Measurements from ENCODE around the gene TRIP10. TPM values are rescaled to one million over a fixed set of nuclear protein-coding genes. Genes with fewer than 3 reads are reported as not detected.

TRIP10 gene
- total RNA-seq, 1 experiment from 2014 or later, result 96.6 TPM

GRCh38 chr19:6777434-6777833, 38.0 kb downstream of the TRIP10 start:
- ChIA-PET CTCF (no interaction called here), POLR2A (ENCODE audit: unreplicated experiment) (no interaction called here)
- Histone ChIP-seq H3K27ac (ENCODE audit: low read length) (no peak overlapping the region), H3F3A (ENCODE audit: low read length, unreplicated experiment) (no peaks in the 10 kb centered on the region), H3K4me3 (ENCODE audit: low read length) (no peak overlapping the region), H3K9me2 (replicated peaks; ENCODE audit: low read length) (no peaks in the 10 kb centered on the region), H3K79me2 (ENCODE audit: low read length) (no peaks in the 10 kb centered on the region), H3K4me2 (ENCODE audit: low read length) (no peak overlapping the region), H2AFZ (ENCODE audit: low read length) (no peak overlapping the region), H4K20me1 (ENCODE audit: low read length) (no peaks in the 10 kb centered on the region), H3K36me3 (ENCODE audit: low read depth, low read length) (no peaks in the 10 kb centered on the region), H3K9ac (ENCODE audit: low read length) (no peak overlapping the region), H3K27me3 (ENCODE audit: low read length) (no peaks in the 10 kb centered on the region), H3K4me1 (ENCODE audit: insufficient read depth, low read length) (no peaks in the 10 kb centered on the region), H3K9me3 (ENCODE audit: low read length) (no peaks in the 10 kb centered on the region)
- intact Hi-C loops (cut with micrococcal nuclease), result no loop called here
- no peak for DNase-seq
- no peak for ATAC-seq
- no TSS peak for BruUV-seq (replicated peaks)
- TF ChIP-seq EZH2 (IDR thresholded peaks at IDR 0.05; ENCODE audit: low read length, unreplicated experiment) (no peak), EZH2phosphoT487 (IDR thresholded peaks at IDR 0.05; ENCODE audit: borderline replicate concordance, low read length) (no peak), CTCF (conservative IDR thresholded peaks at IDR 0.05; ENCODE audit: low read depth, low read length) (no peak)

GRCh38 chr19:6778386-6778785, 38.9 kb downstream of the TRIP10 start:
- no peak overlapping the region for H3K4me3 ChIP-seq (ENCODE audit: low read length)
- intact Hi-C loops (cut with micrococcal nuclease), result no loop called here
- no peaks in the 10 kb centered on the region for H4K20me1 ChIP-seq (ENCODE audit: low read length)
- ChIA-PET CTCF (no interaction called here), POLR2A (ENCODE audit: unreplicated experiment) (no interaction called here)
- BruUV-seq (replicated peaks), result no TSS peak
- no peaks in the 10 kb centered on the region for H3K36me3 ChIP-seq (ENCODE audit: low read depth, low read length)
- no peak for ATAC-seq
- no peaks in the 10 kb centered on the region for H3F3A ChIP-seq (ENCODE audit: low read length, unreplicated experiment)
- TF ChIP-seq CTCF (conservative IDR thresholded peaks at IDR 0.05; ENCODE audit: low read depth, low read length) (no peak), EZH2phosphoT487 (IDR thresholded peaks at IDR 0.05; ENCODE audit: borderline replicate concordance, low read length) (no peak), EZH2 (IDR thresholded peaks at IDR 0.05; ENCODE audit: low read length, unreplicated experiment) (no peak)
- DNase-seq, result no peak
- no peaks in the 10 kb centered on the region for H3K4me1 ChIP-seq (ENCODE audit: insufficient read depth, low read length)
- H2AFZ ChIP-seq (ENCODE audit: low read length), result no peak overlapping the region
- H3K9me3 ChIP-seq (ENCODE audit: low read length), result no peaks in the 10 kb centered on the region
- H3K9ac ChIP-seq (ENCODE audit: low read length), result no peak overlapping the region
- no peak overlapping the region for H3K4me2 ChIP-seq (ENCODE audit: low read length)
- no peaks in the 10 kb centered on the region for H3K9me2 ChIP-seq (replicated peaks; ENCODE audit: low read length)
- H3K79me2 ChIP-seq (ENCODE audit: low read length), result no peaks in the 10 kb centered on the region
- no peak overlapping the region for H3K27ac ChIP-seq (ENCODE audit: low read length)
- H3K27me3 ChIP-seq (ENCODE audit: low read length), result no peaks in the 10 kb centered on the region

- POLR2A ChIA-PET (ENCODE audit: unreplicated experiment), result no interaction called here
- Histone ChIP-seq H3K4me2 (ENCODE audit: low read length) (no peak overlapping the region), H3F3A (ENCODE audit: low read length, unreplicated experiment) (no peaks in the 10 kb centered on the region), H3K4me1 (ENCODE audit: insufficient read depth, low read length) (no peaks in the 10 kb centered on the region), H3K36me3 (ENCODE audit: low read depth, low read length) (no peaks in the 10 kb centered on the region), H4K20me1 (ENCODE audit: low read length) (no peaks in the 10 kb centered on the region), H3K27ac (ENCODE audit: low read length) (no peak overlapping the region), H3K27me3 (ENCODE audit: low read length) (no peaks in the 10 kb centered on the region), H3K9ac (ENCODE audit: low read length) (no peak overlapping the region), H3K79me2 (ENCODE audit: low read length) (no peaks in the 10 kb centered on the region), H2AFZ (ENCODE audit: low read length) (no peak overlapping the region), H3K4me3 (ENCODE audit: low read length) (no peak overlapping the region), H3K9me2 (replicated peaks; ENCODE audit: low read length) (no peaks in the 10 kb centered on the region), H3K9me3 (ENCODE audit: low read length) (no peaks in the 10 kb centered on the region)
- intact Hi-C loops (cut with micrococcal nuclease), result no loop called here
- CTCF ChIA-PET, result no interaction called here
- BruUV-seq (replicated peaks), result no TSS peak
- ATAC-seq (no peak), DNase-seq (no peak)
- TF ChIP-seq CTCF (conservative IDR thresholded peaks at IDR 0.05; ENCODE audit: low read depth, low read length) (no peak), EZH2phosphoT487 (IDR thresholded peaks at IDR 0.05; ENCODE audit: borderline replicate concordance, low read length) (no peak), EZH2 (IDR thresholded peaks at IDR 0.05; ENCODE audit: low read length, unreplicated experiment) (no peak)
Observed at GRCh38 chr19:6779206-6779605, 39.7 kb downstream of the TRIP10 start.
